Superior temporal gyrus (tissue), 1 donor: ENCODE measurements around the gene SERPINI2.

Source experiments
- DNase-seq: peaks from one replicate; pipeline ENCODE4 v3.0.0-alpha.2; 2016; ENCODE audit errors: extremely low spot score

The SERPINI2 gene, protein sequence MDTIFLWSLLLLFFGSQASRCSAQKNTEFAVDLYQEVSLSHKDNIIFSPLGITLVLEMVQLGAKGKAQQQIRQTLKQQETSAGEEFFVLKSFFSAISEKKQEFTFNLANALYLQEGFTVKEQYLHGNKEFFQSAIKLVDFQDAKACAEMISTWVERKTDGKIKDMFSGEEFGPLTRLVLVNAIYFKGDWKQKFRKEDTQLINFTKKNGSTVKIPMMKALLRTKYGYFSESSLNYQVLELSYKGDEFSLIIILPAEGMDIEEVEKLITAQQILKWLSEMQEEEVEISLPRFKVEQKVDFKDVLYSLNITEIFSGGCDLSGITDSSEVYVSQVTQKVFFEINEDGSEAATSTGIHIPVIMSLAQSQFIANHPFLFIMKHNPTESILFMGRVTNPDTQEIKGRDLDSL

DNA sequence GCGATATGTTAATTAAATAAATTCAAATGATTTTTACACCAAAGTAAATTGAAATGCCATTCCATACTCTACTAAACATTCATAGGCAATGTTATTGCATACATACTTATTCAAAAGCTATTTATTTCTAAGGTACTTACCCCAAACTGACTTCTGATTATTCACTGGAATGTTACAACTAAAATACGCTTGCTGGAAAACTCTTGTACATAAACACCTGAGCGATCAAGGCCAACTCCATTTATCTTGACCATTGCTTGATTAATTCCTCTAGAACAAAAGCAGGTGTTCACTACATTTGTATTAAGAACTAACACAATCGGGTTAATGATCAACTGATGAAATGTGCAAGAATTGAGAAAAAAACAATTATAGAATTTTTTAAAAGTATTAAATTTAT lies at the start of gene SERPINI2:
Gene SERPINI2 (minus strand): TSS at position 180 of the 400 bp plus-strand sequence. CDS start 2,208 bp downstream, outside the sequence.
- no peak for DNase-seq

DNA sequence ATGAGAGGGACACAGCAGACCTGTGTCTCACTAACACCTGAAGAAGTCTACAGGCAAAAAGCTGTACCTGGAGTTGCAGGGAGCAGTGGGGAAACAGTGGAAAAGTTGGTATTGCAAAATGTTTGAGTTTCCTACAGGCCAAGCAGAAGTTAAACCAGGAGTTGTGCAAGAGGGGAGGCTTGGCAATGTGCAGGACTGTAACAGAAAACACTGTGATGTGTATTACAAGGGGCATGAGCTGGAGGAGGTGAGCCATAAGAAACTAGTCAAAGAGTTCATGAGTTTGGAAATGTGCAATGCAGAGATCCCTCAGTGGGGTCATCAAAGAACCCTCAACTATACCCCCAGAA lies 47.1 kb upstream of the SERPINI2 start:
- DNase-seq: no peak

DNA sequence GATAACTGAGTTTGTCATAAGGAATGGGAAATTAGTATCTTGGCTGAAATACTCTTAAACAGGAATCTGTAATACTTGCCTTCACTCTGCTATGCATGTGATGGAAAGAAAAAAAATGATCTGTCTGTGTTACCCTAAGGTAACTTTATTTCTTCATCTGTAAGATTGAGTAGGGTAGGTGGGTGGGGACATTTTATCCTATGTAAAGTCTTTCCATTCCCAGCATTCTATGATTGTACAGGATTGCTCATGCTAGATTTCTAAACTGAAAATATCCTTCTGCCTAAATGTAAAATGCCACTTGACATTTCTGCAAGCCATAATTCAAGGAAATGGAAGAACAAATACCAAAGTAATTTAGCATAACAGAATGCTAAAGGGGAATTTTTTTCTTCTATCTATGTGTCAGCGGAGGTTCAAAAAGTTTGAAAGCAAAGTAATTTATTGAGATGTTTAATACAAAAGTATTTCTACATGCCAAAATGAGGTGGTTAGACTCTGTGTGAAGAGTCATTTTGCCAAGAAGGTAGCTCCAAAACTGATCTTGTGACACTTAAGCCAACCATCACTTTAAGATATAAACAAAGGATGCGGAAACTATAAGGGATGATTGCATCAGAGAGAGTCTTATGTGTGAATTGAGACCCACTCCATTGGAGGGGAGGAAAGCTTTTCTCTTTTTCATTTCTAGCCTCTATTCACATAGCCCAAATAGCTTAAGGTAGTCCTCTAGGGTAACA lies 46.6 kb upstream of the SERPINI2 start:
- no peak for DNase-seq

DNA sequence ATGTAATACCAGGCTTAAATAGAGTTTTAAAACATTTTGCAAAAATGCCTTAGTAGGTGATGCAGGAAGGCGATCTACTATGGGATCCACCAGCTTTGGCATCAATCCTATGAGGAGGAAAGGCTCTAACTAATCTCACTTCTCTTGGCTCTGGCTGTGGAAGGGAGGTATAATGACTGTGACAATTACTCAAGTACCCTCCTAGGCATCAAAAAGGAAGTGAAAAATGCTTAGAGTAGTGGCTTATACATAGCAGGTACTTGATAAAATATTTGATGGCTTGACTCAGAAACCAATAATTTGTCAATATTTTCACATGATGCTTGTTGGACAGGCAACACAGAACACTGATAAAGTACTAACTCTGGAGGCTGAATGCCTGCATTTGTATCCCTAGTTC lies 34.1 kb upstream of the SERPINI2 start:
- DNase-seq: no peak

DNA sequence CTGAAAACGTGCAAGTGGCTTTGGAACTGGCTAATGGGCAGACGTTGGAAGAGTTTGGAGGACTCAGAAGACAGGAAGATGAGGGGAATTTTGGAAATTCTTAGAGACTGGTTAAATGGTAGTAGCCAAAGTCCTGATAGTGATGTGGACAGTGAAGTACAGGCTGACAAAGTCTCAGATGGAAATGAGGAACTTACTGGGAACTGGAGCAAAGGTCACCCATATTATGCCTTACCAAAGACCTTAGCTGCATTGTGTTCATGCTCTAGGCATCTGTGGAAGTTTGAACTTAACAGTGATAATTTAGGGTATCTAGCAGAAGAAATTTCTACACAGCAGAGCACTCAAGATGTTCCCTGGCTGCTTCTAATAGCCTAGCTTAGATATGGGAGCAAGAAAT lies 28.6 kb upstream of the SERPINI2 start:
- DNase-seq: no peak

DNA sequence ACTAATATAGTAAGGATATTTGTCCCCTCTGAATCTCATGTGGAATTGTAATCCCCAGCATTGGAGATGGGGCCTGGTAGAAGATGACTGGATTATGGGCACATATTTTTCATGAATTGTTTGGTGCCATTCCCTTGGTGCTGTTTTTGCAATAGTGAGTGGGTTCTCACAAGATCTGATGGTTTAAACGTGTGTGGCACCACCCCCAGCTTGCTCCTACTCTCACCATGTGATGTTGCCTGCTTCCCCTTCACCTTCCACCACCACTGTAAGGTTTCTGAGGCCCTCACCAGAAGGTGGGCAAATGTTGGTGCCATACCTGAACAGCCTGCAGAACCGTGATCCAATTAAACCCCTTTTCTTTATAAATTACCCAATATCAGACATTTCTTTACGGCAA lies 28.1 kb upstream of the SERPINI2 start:
- DNase-seq: no peak

DNA sequence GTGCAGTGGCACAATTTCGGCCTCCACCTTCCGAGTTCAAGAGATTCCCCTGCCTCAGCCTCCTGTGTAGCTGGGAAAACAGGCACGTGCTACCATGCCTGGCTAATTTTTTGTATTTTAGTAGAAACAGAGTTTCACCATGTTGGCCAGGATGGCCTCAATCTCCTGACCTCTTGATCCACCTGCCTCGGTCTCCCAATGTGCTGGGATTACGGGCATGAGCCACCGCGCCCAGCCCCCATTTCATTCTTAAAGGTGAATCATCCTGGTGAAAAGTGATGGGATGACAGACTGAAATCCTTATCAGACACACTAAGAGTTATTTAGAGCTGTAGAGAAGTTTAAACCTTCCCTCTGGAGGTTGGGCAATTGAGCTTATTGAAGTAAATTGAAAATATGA lies 24.1 kb upstream of the SERPINI2 start:
- no peak for DNase-seq

DNA sequence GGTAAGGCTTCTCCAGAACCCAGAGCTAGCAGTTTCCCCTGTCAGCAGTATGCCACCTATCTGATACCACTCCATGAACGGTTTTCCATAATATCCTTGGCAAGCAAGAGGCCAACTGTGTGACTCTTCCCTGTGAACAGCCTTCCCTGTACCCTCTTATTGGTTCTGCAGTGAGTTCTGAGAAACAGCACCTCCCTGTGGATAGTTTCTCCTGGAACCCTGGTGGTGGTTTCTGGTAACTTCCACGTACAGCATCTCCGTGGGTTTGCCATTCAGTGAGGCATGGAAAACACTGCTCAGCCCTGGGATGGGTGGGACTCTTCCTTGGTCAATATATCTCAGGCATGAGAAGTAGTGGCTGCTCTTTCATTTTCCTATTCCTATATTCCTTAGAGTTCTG lies 19.4 kb upstream of the SERPINI2 start:
- DNase-seq: no peak

DNA sequence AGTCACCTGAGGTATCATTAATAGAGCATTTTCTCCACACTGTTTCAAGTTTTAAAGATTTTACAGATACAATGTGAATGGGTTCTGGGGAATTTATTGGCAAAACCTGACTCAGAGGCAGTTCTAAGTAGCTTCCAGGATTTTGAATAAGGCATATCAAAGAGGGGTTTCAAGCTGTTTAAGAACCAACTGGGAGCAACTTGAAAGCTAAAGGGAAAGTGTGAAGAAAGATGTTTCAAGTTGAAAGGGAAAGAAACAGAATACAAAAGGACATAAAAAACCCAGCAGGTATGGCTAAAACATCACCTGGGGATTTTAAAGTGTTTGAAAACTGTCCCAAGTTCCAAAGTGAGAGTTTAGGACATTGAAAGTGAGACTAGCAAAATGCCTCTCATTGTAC lies 17.8 kb upstream of the SERPINI2 start:
- no peak for DNase-seq

DNA sequence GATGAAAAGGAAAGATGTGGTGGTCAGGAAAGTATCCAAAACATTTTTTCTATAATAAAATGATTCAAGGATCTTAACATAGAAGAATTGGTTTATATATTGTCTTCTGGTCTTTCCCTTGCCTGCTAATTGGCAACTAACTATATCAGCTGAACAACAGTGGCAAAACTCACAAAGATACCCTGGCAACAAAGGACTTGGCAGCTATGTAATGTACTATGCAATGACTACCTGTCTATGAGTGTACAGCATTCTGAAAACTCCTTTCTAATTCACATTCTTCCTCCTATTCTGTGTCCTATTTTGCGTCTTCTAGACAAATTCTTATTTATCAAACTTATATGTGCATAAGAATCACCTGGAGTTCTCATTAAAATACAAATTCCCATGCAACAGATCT lies 15.7 kb upstream of the SERPINI2 start:
- DNase-seq: no peak

DNA sequence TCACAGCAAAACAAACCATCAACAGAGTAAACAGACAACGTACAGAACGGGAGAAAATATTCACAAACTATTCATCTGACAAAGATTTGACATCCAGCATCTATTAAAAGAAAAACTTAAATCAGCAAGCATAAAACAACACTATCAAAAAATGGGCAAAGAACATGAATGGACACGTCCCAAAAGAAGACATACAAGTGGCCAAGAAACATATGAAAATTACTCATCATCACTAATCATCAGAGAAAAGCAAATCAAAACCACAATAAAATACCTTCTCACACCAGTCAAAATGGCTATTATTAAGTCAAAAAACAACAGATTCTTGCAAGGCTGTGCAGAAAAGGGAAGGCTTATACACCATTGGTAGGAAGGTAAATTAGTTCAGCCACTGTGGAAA lies 13.7 kb upstream of the SERPINI2 start:
- no peak for DNase-seq

DNA sequence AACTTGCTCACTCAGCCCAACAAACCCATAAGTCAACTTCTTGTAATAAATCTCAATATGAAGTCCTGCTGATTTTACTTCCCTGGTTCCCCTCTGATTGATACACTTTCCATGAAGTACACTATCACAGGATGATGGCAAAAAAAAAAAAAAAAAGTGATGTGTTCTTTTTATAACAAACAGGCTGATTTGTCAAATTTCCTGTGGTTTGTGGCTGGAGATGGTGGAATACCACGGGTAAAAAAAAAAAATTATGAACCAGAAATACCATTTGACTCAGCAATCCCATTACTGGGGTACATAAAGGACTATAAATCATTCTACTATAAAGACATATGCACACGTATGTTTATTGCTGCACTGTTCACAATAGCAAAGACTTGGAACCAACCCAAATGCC lies 10.7 kb upstream of the SERPINI2 start:
- DNase-seq: no peak

DNA sequence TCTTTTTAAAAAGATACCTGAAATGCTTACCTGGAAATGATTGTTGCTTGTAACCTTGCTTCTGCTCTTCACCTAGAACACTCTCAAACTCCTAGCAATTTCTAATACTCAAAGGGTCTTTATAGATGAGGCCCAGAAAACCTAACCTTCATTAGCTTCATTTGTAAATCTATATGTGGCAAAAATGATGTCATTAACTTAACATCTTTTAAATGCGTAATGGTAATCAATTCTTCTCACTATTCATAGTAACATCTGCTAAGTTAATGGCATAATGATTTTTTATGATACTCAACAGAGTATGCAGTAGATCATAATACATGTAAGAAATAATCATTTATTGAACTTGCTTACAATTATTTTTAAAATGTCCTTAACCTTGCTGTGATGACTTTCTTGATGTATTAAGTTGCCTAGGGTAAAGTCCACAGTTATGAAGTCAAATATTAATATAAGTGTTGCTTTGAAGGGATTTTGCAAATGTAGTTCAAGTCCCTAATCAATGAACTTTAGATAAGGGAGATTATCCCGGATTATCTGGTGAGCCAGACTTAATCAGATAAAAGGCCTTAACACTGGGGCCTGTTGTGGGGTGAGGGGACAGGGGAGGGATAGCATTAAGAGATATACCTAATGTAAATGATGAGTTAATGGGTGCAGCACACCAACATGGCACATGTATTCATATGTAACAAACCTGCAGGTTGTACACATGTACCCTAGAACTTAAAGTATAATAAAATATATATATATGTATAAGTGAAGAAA lies 10.1 kb upstream of the SERPINI2 start:
- DNase-seq: no peak

DNA sequence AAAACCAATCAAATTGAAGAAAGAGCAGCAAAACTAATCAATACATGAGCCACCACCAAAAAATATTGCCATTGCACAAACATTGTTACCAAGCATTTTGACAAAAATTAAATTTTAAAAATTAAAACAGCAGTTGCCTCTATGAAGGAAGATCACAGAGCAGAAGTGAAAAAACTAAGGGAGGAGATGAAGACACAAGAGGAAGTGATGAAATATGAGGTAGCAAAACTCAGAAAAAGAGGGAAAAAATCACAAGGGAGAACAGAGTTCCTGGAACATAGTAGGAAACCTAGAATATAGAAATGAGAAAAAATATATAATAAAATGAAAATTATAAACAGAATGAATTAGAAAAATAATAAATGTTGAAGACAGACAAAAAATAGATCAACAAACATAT lies 7.3 kb upstream of the SERPINI2 start:
- DNase-seq: no peak

DNA sequence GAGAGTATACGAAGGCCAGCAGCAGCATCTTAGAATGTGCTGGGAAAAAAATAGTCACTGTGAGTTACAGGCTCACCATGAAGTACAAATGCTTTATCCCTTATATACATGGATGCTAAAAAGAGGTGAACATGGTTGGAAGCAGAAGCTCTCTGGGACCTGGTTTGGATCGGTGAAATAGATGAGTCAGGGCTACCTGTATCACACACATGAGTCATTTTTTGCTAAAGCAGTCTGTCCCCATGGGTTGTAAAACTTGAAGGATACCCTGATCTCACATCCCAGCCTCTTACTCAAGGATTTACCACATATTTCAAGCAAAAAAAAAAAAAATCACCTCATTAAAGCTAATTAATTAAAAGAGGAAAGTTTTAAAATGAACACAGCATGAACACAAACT lies 6.9 kb upstream of the SERPINI2 start:
- DNase-seq: no peak

DNA sequence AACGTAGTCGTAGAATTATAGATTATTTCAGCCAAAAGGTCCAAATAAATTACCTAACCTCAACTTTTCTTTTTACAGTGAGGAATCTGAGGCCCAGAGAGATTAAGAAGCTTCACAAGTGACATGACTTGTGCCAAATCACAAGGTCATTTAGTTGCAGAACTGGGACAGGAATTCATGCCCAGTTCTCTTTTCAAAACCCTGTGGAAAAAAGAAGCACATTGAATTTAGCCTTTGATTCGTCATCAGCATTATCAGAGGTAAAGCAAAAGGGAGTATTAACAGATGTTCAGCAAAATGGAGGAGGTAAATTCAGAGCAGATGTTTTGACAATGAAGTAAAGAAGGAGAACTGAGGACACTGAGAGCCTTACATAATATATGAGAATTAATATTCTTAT lies 4.5 kb downstream of the SERPINI2 start:
- no peak for DNase-seq

DNA sequence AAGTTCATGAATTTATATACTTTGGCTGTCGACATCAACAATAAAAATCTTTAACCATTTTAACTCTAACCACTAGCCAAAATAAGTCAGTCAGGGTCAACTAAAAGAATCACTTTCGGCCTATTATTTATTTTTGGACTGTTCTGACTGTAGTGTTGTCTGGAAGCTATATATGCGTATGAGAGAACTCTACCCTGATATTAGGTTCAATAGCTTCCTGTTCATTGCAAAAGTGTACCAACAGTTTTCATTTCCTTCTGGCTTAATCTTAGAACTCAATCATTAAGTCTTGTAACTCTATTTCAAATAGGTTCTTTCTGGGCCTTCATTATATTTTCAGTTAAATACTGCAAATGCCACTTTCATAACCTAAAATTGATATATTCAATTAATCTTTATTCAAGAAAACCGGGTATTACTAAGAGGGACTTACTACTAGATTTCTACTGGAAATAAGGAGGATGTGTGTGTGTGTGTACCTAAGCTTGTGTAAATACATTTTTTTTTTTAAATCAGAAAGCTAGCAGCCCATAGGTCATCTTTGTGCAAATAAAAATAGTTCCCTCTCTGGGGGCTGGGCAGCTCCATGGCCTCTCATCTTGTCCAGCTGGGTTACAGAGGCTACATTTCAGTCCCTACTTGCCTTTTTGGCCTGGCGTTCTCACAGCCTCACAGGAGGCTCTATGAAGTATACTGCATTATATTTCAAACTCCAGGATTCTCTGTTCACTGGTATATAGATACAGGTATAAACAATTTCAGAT lies 5.8 kb downstream of the SERPINI2 start:
- no peak for DNase-seq

DNA sequence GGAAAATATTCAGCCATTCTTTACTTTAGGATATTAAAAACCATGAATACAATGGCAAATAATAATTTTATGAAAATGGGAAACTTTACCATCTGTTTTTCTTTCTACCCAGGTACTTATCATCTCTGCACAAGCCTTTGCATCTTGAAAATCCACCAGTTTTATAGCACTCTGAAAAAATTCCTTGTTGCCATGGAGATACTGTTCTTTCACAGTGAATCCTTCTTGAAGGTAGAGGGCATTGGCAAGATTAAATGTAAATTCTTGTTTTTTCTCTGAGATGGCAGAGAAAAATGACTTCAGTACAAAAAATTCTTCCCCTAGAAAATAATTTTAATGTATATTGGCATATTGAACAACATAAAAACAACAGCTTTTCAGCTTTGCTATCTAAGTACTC lies 6.9 kb downstream of the SERPINI2 start:
- peak; percentile 69 for DNase-seq

DNA sequence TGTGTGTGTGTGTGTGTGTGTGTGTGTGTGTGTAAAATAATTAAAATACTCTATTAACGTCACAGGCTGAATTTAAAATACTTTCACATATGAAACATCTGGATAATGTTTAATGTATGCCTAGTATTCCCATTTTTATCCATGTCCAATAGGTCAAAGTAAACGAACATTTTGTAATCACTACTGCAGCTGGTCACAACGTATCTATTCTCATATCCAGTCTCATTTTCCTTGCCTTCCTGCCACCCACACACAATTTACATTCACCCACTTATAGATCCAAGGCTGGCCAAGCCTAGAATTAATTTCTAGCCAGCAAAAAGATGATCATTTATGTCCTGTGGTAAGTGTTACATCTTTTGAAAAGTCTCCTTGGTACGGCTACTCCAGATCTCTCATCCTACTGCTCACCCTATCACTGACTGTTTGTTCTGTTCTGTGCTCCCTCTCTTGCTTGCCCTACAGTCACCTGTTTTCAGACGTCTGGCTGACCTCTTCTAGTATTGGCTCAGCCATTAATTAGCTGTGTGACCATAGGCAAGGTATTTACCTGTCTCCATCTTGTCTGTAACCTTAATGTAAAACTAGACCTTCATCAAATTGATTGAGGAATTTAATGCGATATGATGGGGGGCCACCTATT lies 17.6 kb downstream of the SERPINI2 start:
- DNase-seq: no peak

DNA sequence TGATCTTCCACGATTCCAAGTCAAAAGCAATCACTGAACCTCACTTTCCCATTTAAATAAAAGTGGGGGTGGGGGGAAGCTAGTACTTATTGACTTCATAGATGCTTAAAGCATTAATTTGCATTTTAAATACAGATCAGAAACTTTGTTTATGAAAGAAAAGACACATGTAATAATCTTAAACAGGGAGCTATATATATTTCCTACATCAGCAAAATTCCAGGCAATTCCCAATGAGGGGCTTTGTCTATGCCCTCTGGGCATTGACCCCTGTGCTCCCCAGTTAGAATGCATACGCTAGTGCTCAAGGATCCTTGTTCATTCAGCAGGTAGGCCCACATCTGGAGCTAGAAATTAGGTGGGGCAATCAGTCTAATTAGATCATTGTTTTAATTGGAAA lies 20.0 kb downstream of the SERPINI2 start:
- no peak for DNase-seq

DNA sequence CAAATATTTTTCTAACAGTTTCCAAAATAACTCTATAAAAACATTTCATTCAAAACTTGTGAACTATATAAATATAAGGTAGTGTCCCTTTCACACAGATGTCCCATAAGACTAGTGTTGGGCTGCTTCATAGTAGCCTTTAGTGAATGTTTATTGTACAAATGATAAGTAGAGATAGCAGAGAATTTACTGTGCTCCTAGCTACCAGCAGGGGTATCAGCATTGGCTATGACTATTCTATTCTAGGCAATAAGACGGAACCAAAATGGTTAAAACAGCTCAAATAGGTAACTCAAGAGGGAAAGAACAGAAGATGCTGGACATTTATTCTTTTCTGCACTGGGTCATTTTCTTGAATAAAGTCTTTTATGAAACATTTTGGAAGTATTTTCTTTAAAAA lies 22.6 kb downstream of the SERPINI2 start:
- no peak for DNase-seq
